Measurements from ENCODE around the gene GCHFR. TPM values are rescaled to one million over a fixed set of nuclear protein-coding genes. Genes with fewer than 3 reads are reported as not detected.

GCHFR gene
- total RNA-seq, 2 experiments from 2014 or later = 33.9 to 35.5 TPM

DNA sequence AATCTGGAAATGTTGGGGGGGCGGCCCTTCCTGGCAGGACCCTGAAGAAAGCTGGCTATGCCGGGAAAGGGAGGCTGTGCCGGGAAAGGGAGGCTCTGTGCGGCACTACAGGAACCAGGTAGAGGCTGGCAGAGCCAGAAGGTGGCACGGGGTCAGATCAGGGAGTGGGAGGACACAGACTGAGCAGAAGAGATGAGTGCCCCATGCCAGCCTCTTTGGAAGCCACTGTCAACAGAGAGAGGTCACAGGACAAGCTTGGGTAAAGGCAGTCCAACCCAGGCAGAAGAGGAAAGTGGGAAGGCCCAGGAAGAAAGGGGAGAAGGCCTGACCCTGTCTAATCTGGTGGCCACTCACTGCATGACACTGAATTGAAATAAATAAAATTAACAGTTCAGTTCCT, 7.4 kb downstream of the GCHFR start:
- no peak overlapping the region for H3K27ac Mint-ChIP-seq
- POLR2A ChIA-PET = no interaction called here
- H3K4me3 Mint-ChIP-seq = no peak overlapping the region
- H3K9me3 Mint-ChIP-seq = no peaks in the 10 kb centered on the region
- CTCF ChIA-PET = interaction anchor here (0.6 to 2.8 kb wide), 4 partner anchors 11 to 33 kb away, joined by 3 to 10 read pairs (median 6); no protein-coding TSS in a partner anchor
- H3K27me3 Mint-ChIP-seq = no peaks in the 10 kb centered on the region
- peaks cover 21% of the 10 kb centered on the region for H3K36me3 Mint-ChIP-seq (ENCODE audit: low read depth)
- H3K4me1 Mint-ChIP-seq = peaks cover 26% of the 10 kb centered on the region
- no peak for DNase-seq

DNA sequence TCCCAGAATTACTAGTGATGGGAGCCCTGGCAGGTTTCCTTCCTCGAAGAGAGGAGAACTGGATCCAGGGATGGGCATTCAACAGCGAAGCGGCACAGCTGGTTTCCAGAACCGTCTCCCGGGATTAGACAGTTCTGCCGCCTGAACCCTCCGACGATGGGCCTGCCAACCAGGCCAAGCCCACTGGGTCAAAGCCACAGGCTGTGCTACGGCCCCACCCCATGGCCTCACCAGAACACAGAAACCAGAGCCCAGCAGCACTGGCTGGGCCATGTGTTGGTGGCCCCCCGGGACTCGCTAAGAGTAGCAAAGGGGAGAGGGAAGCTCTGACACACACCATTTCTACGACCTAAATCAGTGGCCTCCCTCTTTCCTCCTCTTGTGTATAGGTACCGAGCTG, 8.1 kb downstream of the GCHFR start:
- ChIA-PET POLR2A (no interaction called here), CTCF (interaction anchor here (2.8 to 3.9 kb wide), 2 partner anchors 11 to 28 kb away, joined by 9 to 16 read pairs; no protein-coding TSS in a partner anchor)
- Mint-ChIP-seq H3K27me3 (no peaks in the 10 kb centered on the region), H3K4me3 (no peak overlapping the region), H3K27ac (no peak overlapping the region), H3K36me3 (ENCODE audit: low read depth) (peaks cover 28% of the 10 kb centered on the region), H3K9me3 (no peaks in the 10 kb centered on the region), H3K4me1 (peaks cover 30% of the 10 kb centered on the region)
- DNase-seq = no peak

DNA sequence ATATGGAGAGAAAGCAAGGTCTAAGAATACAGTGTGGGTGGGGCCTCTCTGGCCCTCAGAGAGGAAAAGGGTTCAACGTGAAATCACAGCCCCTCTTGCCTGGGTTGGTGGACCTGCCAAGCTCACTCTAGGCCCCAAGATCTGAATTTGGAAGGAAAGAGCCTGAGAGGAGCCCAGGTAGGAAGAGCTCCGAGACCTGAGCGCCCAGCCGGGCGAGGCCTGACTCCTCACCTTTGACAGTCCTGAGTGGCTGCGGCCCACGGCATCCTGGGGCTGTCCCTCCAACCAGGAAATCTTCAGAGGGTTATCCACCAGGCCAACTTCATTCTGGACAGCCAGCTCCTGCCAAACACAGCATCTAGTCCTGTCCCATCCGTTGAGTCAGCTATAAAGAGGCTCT, 9.6 kb downstream of the GCHFR start:
- CTCF ChIA-PET = interaction anchor here (0.7 to 3.9 kb wide), 5 partner anchors 9 to 452 kb away, joined by 3 to 16 read pairs (median 4); partner anchors contain the start of gene GCHFR
- Mint-ChIP-seq H3K27me3 (no peaks in the 10 kb centered on the region), H3K27ac (no peak overlapping the region), H3K36me3 (ENCODE audit: low read depth) (peaks cover 23% of the 10 kb centered on the region), H3K4me1 (peaks cover 30% of the 10 kb centered on the region), H3K4me3 (no peak overlapping the region), H3K9me3 (no peaks in the 10 kb centered on the region)
- POLR2A ChIA-PET = no interaction called here
- no peak for DNase-seq

- Mint-ChIP-seq H3K9me3 (no peaks in the 10 kb centered on the region), H3K27ac (no peak overlapping the region), H3K4me1 (peaks cover 26% of the 10 kb centered on the region), H3K36me3 (ENCODE audit: low read depth) (peaks cover 23% of the 10 kb centered on the region), H3K4me3 (no peak overlapping the region), H3K27me3 (no peaks in the 10 kb centered on the region)
- no peak for DNase-seq
- ChIA-PET CTCF (interaction anchor here (1.4 to 3.9 kb wide), 4 partner anchors 9 to 17 kb away, joined by 3 to 16 read pairs (median 4); partner anchors contain the start of gene GCHFR), POLR2A (no interaction called here)
These were observed 10.0 kb downstream of the GCHFR start for GRCh38 chr15:40773902-40774301.

GRCh38 chr15:40775007-40775406, 11.1 kb downstream of the GCHFR start:
- Mint-ChIP-seq H3K4me3 (no peak overlapping the region), H3K36me3 (ENCODE audit: low read depth) (peaks cover 23% of the 10 kb centered on the region), H3K27ac (no peak overlapping the region), H3K4me1 (peaks cover 16% of the 10 kb centered on the region), H3K27me3 (no peaks in the 10 kb centered on the region), H3K9me3 (no peaks in the 10 kb centered on the region)
- CTCF ChIA-PET = interaction anchor here (0.6 to 3.9 kb wide), 5 partner anchors 8 to 42 kb away, joined by 3 to 16 read pairs (median 9); partner anchors contain the start of gene GCHFR
- POLR2A ChIA-PET = no interaction called here
- no peak for DNase-seq

DNA sequence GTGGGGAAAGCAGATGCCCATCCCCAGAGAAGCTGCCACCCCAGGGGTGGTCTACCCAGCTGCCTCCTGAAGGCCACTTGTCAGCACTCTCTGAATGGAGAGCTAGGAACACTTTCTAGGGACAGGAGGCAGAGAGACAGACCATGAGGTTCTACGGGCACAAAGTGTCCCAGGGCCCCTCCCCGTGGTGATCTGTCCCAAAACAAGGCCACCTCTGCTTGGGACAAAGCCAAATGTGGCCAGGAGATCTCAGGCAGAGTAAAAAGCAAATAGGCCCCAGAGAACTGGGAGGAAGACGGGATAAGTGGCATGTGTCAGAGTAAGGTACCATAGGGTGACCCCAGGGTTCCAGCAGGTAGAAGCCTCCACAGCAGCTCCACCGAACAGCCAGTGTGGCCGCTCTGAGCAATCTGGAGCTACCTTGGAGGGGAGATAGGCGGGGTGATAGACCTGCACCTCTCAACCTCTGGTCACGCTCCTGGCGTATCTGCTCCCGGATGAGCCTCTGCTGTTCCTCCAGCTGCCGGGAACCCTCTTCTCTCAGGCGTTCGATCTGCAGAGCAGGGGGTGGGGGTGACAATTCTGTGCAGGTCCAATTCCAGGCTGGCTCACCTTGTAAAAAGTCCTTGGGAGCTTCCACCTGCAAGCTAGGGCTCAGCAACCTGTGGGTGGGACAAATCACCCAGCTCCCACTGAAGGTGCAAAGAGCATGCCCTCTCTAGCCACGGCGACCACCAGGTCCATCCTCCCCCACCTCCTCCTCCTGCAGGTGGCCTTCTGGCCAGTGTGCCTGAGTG, 12.1 kb downstream of the GCHFR start:
- Mint-ChIP-seq H3K27ac (no peak overlapping the region), H3K27me3 (no peaks in the 10 kb centered on the region), H3K36me3 (ENCODE audit: low read depth) (peaks cover 20% of the 10 kb centered on the region), H3K4me1 (peaks cover 12% of the 10 kb centered on the region), H3K9me3 (no peaks in the 10 kb centered on the region), H3K4me3 (no peak overlapping the region)
- ChIA-PET POLR2A (interaction anchor here (0.6 to 1.3 kb wide), 2 partner anchors 10 to 11 kb away, joined by 4 to 6 read pairs; no protein-coding TSS in a partner anchor), CTCF (interaction anchor here (0.7 to 3.9 kb wide), 7 partner anchors 7 to 118 kb away, joined by 3 to 16 read pairs (median 7); partner anchors contain the start of genes GCHFR and VPS18)
- DNase-seq = no peak

GRCh38 chr15:40776537-40777141, 12.8 kb downstream of the GCHFR start:
- DNase-seq = peak; percentile 58
- H3K4me1 Mint-ChIP-seq = peaks cover 12% of the 10 kb centered on the region
- POLR2A ChIA-PET = interaction anchor here (0.6 to 1.3 kb wide), 3 partner anchors 9 to 11 kb away, joined by 3 to 6 read pairs (median 4); no protein-coding TSS in a partner anchor
- CTCF ChIA-PET = interaction anchor here (0.7 to 2.2 kb wide), 7 partner anchors 10 to 117 kb away, joined by 3 to 9 read pairs (median 5); partner anchors contain the start of genes GCHFR and VPS18
- H3K27me3 Mint-ChIP-seq = no peaks in the 10 kb centered on the region
- peaks cover 18% of the 10 kb centered on the region for H3K36me3 Mint-ChIP-seq (ENCODE audit: low read depth)
- H3K9me3 Mint-ChIP-seq = no peaks in the 10 kb centered on the region
- H3K27ac Mint-ChIP-seq = peak overlapping the region; percentile 72
- H3K4me3 Mint-ChIP-seq = no peak overlapping the region

DNA sequence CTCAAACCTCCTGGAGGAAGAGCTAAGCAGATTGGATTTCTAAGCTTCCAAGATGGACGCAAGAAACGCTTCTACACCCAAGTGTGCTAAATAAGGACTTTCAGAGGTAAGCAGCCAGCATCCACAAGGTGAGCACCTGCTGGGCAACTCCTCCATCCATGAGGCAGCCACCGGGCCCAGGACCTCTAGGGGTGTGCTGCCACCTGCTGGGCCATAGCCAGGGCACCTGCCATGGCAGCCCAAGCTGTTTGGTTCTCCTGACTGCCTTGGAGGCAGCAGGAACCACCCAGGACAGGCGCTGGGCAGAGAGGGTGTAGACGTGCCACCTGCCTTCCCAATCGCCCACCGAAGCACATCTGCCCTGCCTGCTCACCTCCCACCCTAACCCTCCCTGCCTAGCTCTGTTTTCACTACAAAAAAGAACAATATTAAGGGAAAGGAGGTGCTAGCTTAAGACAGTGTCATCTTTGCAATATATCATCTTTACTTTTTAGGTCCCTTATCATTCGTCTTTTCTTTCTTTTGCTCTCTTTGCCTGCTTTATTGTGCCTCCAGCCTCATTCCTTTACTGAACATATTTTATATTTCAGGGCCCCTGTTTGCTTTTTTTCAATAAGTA, 18.9 kb downstream of the GCHFR start:
- H3K27ac Mint-ChIP-seq = no peak overlapping the region
- H3K9me3 Mint-ChIP-seq = no peaks in the 10 kb centered on the region
- POLR2A ChIA-PET = interaction anchor here (0.5 kb wide), 1 partner anchor 211 kb away, joined by 3 read pairs; no protein-coding TSS in a partner anchor
- no peaks in the 10 kb centered on the region for H3K27me3 Mint-ChIP-seq
- no peak overlapping the region for H3K4me3 Mint-ChIP-seq
- peaks cover 6% of the 10 kb centered on the region for H3K36me3 Mint-ChIP-seq (ENCODE audit: low read depth)
- DNase-seq = peak; percentile 84
- CTCF ChIA-PET = interaction anchor here (0.6 to 3.0 kb wide), 24 partner anchors 8 to 450 kb away, joined by 3 to 16 read pairs (median 4); partner anchors contain the start of genes C15orf62, GCHFR and RAD51
- H3K4me1 Mint-ChIP-seq = peaks cover 20% of the 10 kb centered on the region

- Mint-ChIP-seq H3K36me3 (ENCODE audit: low read depth) (no peaks in the 10 kb centered on the region), H3K27ac (no peak overlapping the region), H3K4me1 (peaks cover 28% of the 10 kb centered on the region), H3K4me3 (no peak overlapping the region), H3K27me3 (no peaks in the 10 kb centered on the region), H3K9me3 (no peaks in the 10 kb centered on the region)
- POLR2A ChIA-PET = interaction anchor here (1.0 kb wide), 1 partner anchor 21 kb away, joined by 3 read pairs; no protein-coding TSS in a partner anchor
- no peak for DNase-seq
- CTCF ChIA-PET = interaction anchor here (2.0 kb wide), 1 partner anchor 14 kb away, joined by 5 read pairs; no protein-coding TSS in a partner anchor
These were observed 21.3 kb downstream of the GCHFR start for GRCh38 chr15:40785164-40785563.

GRCh38 chr15:40785814-40786213, 21.9 kb downstream of the GCHFR start:
- POLR2A ChIA-PET = no interaction called here
- H3K9me3 Mint-ChIP-seq = no peaks in the 10 kb centered on the region

GRCh38 chr15:40787344-40787841, 23.5 kb downstream of the GCHFR start:
- DNase-seq = peak; percentile 57
- H3K9me3 Mint-ChIP-seq = no peaks in the 10 kb centered on the region
- H3K4me1 Mint-ChIP-seq = peaks cover 27% of the 10 kb centered on the region
- no peaks in the 10 kb centered on the region for H3K36me3 Mint-ChIP-seq (ENCODE audit: low read depth)
- POLR2A ChIA-PET = interaction anchor here (0.5 kb wide), 1 partner anchor 24 kb away, joined by 5 read pairs; no protein-coding TSS in a partner anchor
- H3K27me3 Mint-ChIP-seq = no peaks in the 10 kb centered on the region
- H3K4me3 Mint-ChIP-seq = no peak overlapping the region
- peak overlapping the region; percentile 60 for H3K27ac Mint-ChIP-seq
- CTCF ChIA-PET = interaction anchor here (1.0 to 2.3 kb wide), 3 partner anchors 21 to 107 kb away, joined by 3 to 7 read pairs (median 4); partner anchors contain the start of genes RAD51 and VPS18

More at GRCh38 chr15:40785814-40786213, 21.9 kb downstream of the GCHFR start:
- no peak for DNase-seq
- H3K27ac Mint-ChIP-seq = no peak overlapping the region
- CTCF ChIA-PET = interaction anchor here (1.0 to 2.3 kb wide), 4 partner anchors 8 to 91 kb away, joined by 3 to 7 read pairs (median 4); partner anchors contain the start of gene RAD51
- no peaks in the 10 kb centered on the region for H3K27me3 Mint-ChIP-seq
- no peak overlapping the region for H3K4me3 Mint-ChIP-seq
- H3K36me3 Mint-ChIP-seq (ENCODE audit: low read depth) = no peaks in the 10 kb centered on the region
- H3K4me1 Mint-ChIP-seq = peaks cover 28% of the 10 kb centered on the region

- no peak for DNase-seq
- H3K9me3 Mint-ChIP-seq = no peaks in the 10 kb centered on the region
- peaks cover 23% of the 10 kb centered on the region for H3K4me1 Mint-ChIP-seq
- ChIA-PET CTCF (interaction anchor here (1.0 to 2.3 kb wide), 3 partner anchors 22 to 106 kb away, joined by 3 to 7 read pairs (median 4); partner anchors contain the start of genes RAD51 and VPS18), POLR2A (interaction anchor here (0.5 kb wide), 1 partner anchor 24 kb away, joined by 5 read pairs; no protein-coding TSS in a partner anchor)
- H3K27ac Mint-ChIP-seq = no peak overlapping the region
- no peaks in the 10 kb centered on the region for H3K36me3 Mint-ChIP-seq (ENCODE audit: low read depth)
- H3K4me3 Mint-ChIP-seq = no peak overlapping the region
- no peaks in the 10 kb centered on the region for H3K27me3 Mint-ChIP-seq
These were observed 24.1 kb downstream of the GCHFR start for GRCh38 chr15:40787991-40788390.

All from activated CD4-positive, alpha-beta T cell treated with anti-CD3 and anti-CD28 coated beads, Interleukin-2, amount 10 ng/mL, durations not matched to agents 7 days and 5 days (primary cell).